Measurements from ENCODE around the gene SUSD1.

- no peak for TF ChIP-seq REST (IDR thresholded peaks at IDR 0.05; ENCODE audit: insufficient read depth in 1 of 2, low read depth in 2 of 2, low read length in 2 of 2)
- TF ChIP-seq SIN3A (IDR thresholded peaks at IDR 0.05; ENCODE audit: borderline replicate concordance, insufficient read depth, low read length): no peak
- no peak for TF ChIP-seq POLR2AphosphoS5 (IDR thresholded peaks at IDR 0.05; ENCODE audit: low read depth, low read length)
- TF ChIP-seq FOXP2 (optimal IDR thresholded peaks at IDR 0.05; ENCODE audit: borderline replicate concordance, extremely low read depth, extremely low read length, insufficient read depth): no peak
These were observed 126.0 kb downstream of the SUSD1 start for GRCh38 chr9:112048924-112049691.

Measured in PFSK-1 (cell line).